Adrenal gland (tissue), 12 donors: ENCODE results near the gene COX10. TPM values are rescaled to one million over a fixed set of nuclear protein-coding genes. Genes with fewer than 3 reads are reported as not detected.
A peak's percentile ranks its signal among the peaks of the same experiment; 100 is the strongest.

ENCODE experiments used
- DNase-seq, 7 donors: peaks; one replicate each; pipeline ENCODE4 v3.0.0-alpha.2; 2019 to 2020
- H3K27ac ChIP-seq, 5 donors: fragments of 200-600 bp; sonication (generic) in 4 of 5; 1 replicate in 3 of 5; 2 replicates in 2 of 5; pipeline versions ENCODE4 v1.5.1 to v1.8.0; 2016 to 2020; ENCODE audit warnings: mild to moderate bottlenecking in 1 of 5
- H3K27me3 ChIP-seq: fragments of 200-600 bp; 2 replicates; pipeline ENCODE4 v1.8.0; 2021
- H3K36me3 ChIP-seq, 2 donors: fragments of 200-600 bp; replicated peaks in 1 of 2; 1 replicate in 1 of 2; 2 replicates in 1 of 2; pipeline versions ENCODE4 v1.5.1 to v1.8.0; 2018 to 2022
- H3K4me1 ChIP-seq, 2 donors: fragments of 200-600 bp; replicated peaks in 1 of 2; 1 replicate in 1 of 2; 2 replicates in 1 of 2; pipeline versions ENCODE4 v1.5.1 to v1.8.0; 2018 to 2021
- H3K4me3 ChIP-seq, 4 donors: fragments of 200-600 bp; sonication (generic) in 3 of 4; one replicate each; pipeline ENCODE4 v1.5.1; 2016 to 2018
- H3K9me3 ChIP-seq, 3 donors: fragments of 200-600 bp; sonication (generic) in 1 of 3; replicated peaks in 1 of 3; 1 replicate in 2 of 3; 2 replicates in 1 of 3; pipeline versions ENCODE4 v1.5.1 to v1.8.0; 2016 to 2021
- CTCF ChIP-seq, 6 experiments: fragments of 450-650 bp in 4 of 6; fragments of 200-600 bp in 2 of 6; sonication (generic) in 1 of 6; IDR thresholded peaks; 1 replicate in 5 of 6; 2 replicates in 1 of 6; pipeline versions ENCODE4 v1.5.1 to v1.8.0; 2016 to 2021; ENCODE audit warnings: antibody characterized with exemption in 6 of 6, mild to moderate bottlenecking in 2 of 6, moderate library complexity in 1 of 6
- POLR2A ChIP-seq, 2 donors: fragments of 450-650 bp; IDR thresholded peaks; one replicate each; pipeline ENCODE4 v1.6.1; 2017; ENCODE audit warnings: antibody characterized with exemption in 2 of 2, mild to moderate bottlenecking in 2 of 2, moderate library complexity in 1 of 2
- WGBS, 4 donors: extraction: QIAGEN DNeasy Blood & Tissue Kit in 2 of 4; methylation state at CpG; one replicate each; pipeline versions ENCODE4 v1.1.5 to v1.1.7; 2013 to 2017; 5-methylcytosine and 5-hydroxymethylcytosine counted together
- intact Hi-C, 2 donors: fragments of 100-400 bp; cut with DNase I; formaldehyde crosslinking; loops; one replicate each; pipeline versions ENCODE4 v1.14.1 to v1.15.0; 2022 to 2023
- polyA plus RNA-seq, 3 donors: library from polyadenylated mRNA; stranded (reverse); fragments of 200-250 nt in 2 of 3; fragments of 350-450 nt in 1 of 3; fragmentation: Illumina TruSeq in 1 of 3; extraction: RNeasy Lipid Tissue Mini Kit (QIAGEN cat#74804) in 1 of 3; gene quantifications; one replicate each; pipeline ENCODE4 v1.2.3, GENCODE V29; 2013 to 2014
- total RNA-seq, 9 donors: library from RNA; depleted of rRNA in 4 of 9; stranded (reverse); fragments of >200 nt in 4 of 9; fragments of 120-200 nt in 1 of 9; fragmentation: NEBNext Ultra II Directional in 1 of 9; extraction: Animal tissue kit (Norgen Biotek cat#: 25700) in 1 of 9; gene quantifications; one replicate each; pipeline versions ENCODE4 v1.1.0 to v1.2.4, GENCODE V29; 2013 to 2023
- donor health status: healthy with polysubstance abuse.
- donor health status: Bipolar disorder and iron deficiency.
- donor health status: DM: yes; HTN: yes; CAD: no.
- donor health status: DM: no; HTN: no; CAD: no.
- donor health status: DM: no; HTN: no; CAD: no.
- donor health status: DM: yes; HTN: yes; CAD: no.

Gene COX10
- total and polyA plus RNA-seq, 12 donors: 6.8 to 33.9 (median 14.7) TPM

GRCh38 chr17:14044702-14045101, 24.6 kb upstream of the COX10 start:
- TF ChIP-seq CTCF (IDR thresholded peaks at IDR 0.05): no peak
- TF ChIP-seq POLR2A (IDR thresholded peaks at IDR 0.05): no peak
- Histone ChIP-seq H3K36me3 (no peaks in the 10 kb centered on the region), H3K4me3 (no peak overlapping the region), H3K27me3 (no peaks in the 10 kb centered on the region), H3K9me3 (no peaks in the 10 kb centered on the region), H3K4me1 (peaks cover 0 to 8% of the 10 kb centered on the region in 2 donors), H3K27ac (no peak overlapping the region)
- intact Hi-C loops: no loop called here
- WGBS, 4 donors: 31 to 40% (median 34%) methylated on average over 1 of the region's 1 CpG
- no peak for DNase-seq

GRCh38 chr17:14046978-14047377, 22.3 kb upstream of the COX10 start:
- H3K9me3 ChIP-seq: no peaks in the 10 kb centered on the region
- H3K4me1 ChIP-seq: peaks cover 0 to 8% of the 10 kb centered on the region in 2 donors
- TF ChIP-seq CTCF (IDR thresholded peaks at IDR 0.05) (no peak), POLR2A (IDR thresholded peaks at IDR 0.05) (no peak)
- 88 to 96% (median 93%) methylated on average over 6 of the region's 6 CpGs for WGBS, 4 donors
- no peak overlapping the region for H3K27ac ChIP-seq
- no peak for DNase-seq
- no peak overlapping the region for H3K4me3 ChIP-seq
- peaks cover 0 to 6% of the 10 kb centered on the region in 2 donors for H3K36me3 ChIP-seq
- H3K27me3 ChIP-seq: no peaks in the 10 kb centered on the region
- intact Hi-C loops: no loop called here

GRCh38 chr17:14047591-14047990, 21.7 kb upstream of the COX10 start:
- no peak for TF ChIP-seq CTCF (IDR thresholded peaks at IDR 0.05)
- no peak for TF ChIP-seq POLR2A (IDR thresholded peaks at IDR 0.05)
- 90 to 96% (median 93%) methylated on average over 4 of the region's 4 CpGs for WGBS, 4 donors
- H3K4me1 ChIP-seq: peaks cover 0 to 8% of the 10 kb centered on the region in 2 donors
- intact Hi-C loops: no loop called here
- H3K27ac ChIP-seq: no peak overlapping the region
- DNase-seq: no peak
- H3K27me3 ChIP-seq: no peaks in the 10 kb centered on the region
- no peak overlapping the region for H3K4me3 ChIP-seq
- H3K36me3 ChIP-seq: peaks cover 0 to 6% of the 10 kb centered on the region in 2 donors
- H3K9me3 ChIP-seq: no peaks in the 10 kb centered on the region

GRCh38 chr17:14048169-14048568, 21.1 kb upstream of the COX10 start:
- Histone ChIP-seq H3K27me3 (no peaks in the 10 kb centered on the region), H3K9me3 (no peaks in the 10 kb centered on the region), H3K36me3 (peaks cover 0 to 6% of the 10 kb centered on the region in 2 donors), H3K27ac (no peak overlapping the region), H3K4me3 (no peak overlapping the region), H3K4me1 (peaks cover 0 to 8% of the 10 kb centered on the region in 2 donors)
- intact Hi-C loops: no loop called here
- TF ChIP-seq CTCF (IDR thresholded peaks at IDR 0.05) (peak in 4 of 6 experiments; percentile 8 to 35 (median 26)), POLR2A (IDR thresholded peaks at IDR 0.05) (no peak)
- DNase-seq: peak in 1 of 7 donors; percentile 8
